PFSK-1 (cell line): ENCODE measurements around the gene ADAMTS10.

Experiments
- FOXP2 ChIP-seq: optimal IDR thresholded peaks from 2 replicates; pipeline ENCODE3; 2011; ENCODE audit warnings: borderline replicate concordance, control low read depth, inconsistent platforms; ENCODE audit not compliant: insufficient read depth; ENCODE audit errors: extremely low read length, extremely low read depth
- POLR2AphosphoS5 ChIP-seq: IDR thresholded peaks from 2 replicates; pipeline ENCODE4 v1.6.1; 2012; ENCODE audit warnings: low read depth, mild to moderate bottlenecking, control low read depth, low read length, moderate library complexity
- SIN3A ChIP-seq: IDR thresholded peaks from 2 replicates; pipeline ENCODE4 v1.6.1; 2012; ENCODE audit warnings: mild to moderate bottlenecking, low read length, moderate library complexity, borderline replicate concordance; ENCODE audit not compliant: insufficient read depth
- TAF1 ChIP-seq: IDR thresholded peaks from 2 replicates; pipeline ENCODE4 v1.6.1; 2012; ENCODE audit warnings: low read length, control low read depth, borderline replicate concordance; ENCODE audit not compliant: insufficient read depth
- TF ChIP-seq, protein P1 (sequence below), 2 experiments: IDR thresholded peaks; 2 replicates each; pipeline versions ENCODE4 v1.6.1 to v1.8.0; 2011 to 2012; ENCODE audit warnings: low read depth in 2 of 2, low read length in 2 of 2, control low read depth in 1 of 2, inconsistent platforms in 1 of 2, mild to moderate bottlenecking in 1 of 2, moderate library complexity in 1 of 2; ENCODE audit not compliant: insufficient read depth in 1 of 2

The ADAMTS10 gene

DNA sequence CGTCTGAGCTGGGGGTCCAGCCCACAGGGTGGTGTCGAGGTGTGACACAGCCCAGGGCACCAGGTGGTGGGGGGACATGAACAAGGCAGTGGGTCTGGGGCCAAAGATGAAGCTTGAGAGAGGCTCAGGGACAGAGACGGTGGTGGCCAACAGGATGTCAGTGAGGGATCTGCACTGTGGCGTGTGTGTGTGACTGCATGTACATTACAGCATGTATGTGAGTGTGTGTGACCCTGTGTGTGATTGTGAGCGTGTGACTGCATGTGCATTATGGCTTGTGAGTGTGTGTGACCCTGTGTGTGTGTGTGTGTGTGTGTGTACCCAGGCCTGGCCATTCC, 1.6 kb downstream of the ADAMTS10 start:
- TF ChIP-seq FOXP2, result no peak
- no peak for TF ChIP-seq POLR2AphosphoS5
- peak; percentile 49; the same call in 1 of the 2 replicates for TF ChIP-seq TAF1
- TF ChIP-seq, protein P1, sequence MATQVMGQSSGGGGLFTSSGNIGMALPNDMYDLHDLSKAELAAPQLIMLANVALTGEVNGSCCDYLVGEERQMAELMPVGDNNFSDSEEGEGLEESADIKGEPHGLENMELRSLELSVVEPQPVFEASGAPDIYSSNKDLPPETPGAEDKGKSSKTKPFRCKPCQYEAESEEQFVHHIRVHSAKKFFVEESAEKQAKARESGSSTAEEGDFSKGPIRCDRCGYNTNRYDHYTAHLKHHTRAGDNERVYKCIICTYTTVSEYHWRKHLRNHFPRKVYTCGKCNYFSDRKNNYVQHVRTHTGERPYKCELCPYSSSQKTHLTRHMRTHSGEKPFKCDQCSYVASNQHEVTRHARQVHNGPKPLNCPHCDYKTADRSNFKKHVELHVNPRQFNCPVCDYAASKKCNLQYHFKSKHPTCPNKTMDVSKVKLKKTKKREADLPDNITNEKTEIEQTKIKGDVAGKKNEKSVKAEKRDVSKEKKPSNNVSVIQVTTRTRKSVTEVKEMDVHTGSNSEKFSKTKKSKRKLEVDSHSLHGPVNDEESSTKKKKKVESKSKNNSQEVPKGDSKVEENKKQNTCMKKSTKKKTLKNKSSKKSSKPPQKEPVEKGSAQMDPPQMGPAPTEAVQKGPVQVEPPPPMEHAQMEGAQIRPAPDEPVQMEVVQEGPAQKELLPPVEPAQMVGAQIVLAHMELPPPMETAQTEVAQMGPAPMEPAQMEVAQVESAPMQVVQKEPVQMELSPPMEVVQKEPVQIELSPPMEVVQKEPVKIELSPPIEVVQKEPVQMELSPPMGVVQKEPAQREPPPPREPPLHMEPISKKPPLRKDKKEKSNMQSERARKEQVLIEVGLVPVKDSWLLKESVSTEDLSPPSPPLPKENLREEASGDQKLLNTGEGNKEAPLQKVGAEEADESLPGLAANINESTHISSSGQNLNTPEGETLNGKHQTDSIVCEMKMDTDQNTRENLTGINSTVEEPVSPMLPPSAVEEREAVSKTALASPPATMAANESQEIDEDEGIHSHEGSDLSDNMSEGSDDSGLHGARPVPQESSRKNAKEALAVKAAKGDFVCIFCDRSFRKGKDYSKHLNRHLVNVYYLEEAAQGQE (IDR thresholded peaks at IDR 0.05; ENCODE audit: insufficient read depth in 1 of 2, low read depth in 2 of 2, low read length in 2 of 2), result no peak
- TF ChIP-seq SIN3A, result no peak

DNA sequence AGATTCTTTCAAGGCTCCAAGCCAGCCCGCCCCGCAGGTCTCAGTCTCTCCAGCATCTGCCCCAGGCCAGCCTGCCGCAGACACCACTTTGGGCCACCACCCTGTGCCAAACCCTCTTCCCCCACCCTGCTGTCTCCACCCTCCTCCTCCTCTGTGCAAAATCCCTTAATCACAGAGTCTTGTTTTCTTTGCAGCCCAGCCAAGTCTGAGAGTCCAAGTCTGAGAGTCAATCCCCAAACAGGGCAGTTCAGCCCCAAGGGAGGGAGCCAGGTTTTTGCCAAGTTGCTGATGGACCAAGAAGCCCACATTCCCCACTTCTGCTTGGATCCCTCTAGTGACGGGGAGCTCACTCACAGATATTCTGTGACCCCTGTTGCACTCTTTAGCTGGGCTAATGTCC, 3.1 kb downstream of the ADAMTS10 start:
- TF ChIP-seq SIN3A (no peak), FOXP2 (no peak), TAF1 (no peak), POLR2AphosphoS5 (no peak)
- TF ChIP-seq, protein P1 (IDR thresholded peaks at IDR 0.05; ENCODE audit: insufficient read depth in 1 of 2, low read depth in 2 of 2, low read length in 2 of 2), result no peak

DNA sequence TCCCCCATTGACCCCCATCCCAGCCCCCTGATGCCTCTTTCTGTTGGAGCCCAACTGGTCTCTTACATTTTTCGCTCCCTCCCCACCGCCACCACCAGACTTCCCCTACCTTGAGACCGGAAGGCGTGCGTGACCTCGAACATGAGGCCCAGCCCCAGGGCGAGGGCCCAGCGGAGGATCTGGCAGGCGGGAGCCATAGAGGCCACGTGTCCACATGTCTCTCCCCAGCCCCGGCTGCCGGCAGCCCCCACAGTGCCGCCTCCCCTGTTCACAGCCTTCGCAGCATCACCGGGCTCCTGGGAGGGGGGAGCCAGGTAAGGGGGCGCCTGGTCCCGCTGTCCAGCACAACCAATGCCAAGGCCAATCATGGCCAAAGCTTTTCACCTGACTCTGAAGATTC, 5.0 kb downstream of the ADAMTS10 start:
- TF ChIP-seq, protein P1 (IDR thresholded peaks at IDR 0.05; ENCODE audit: insufficient read depth in 1 of 2, low read depth in 2 of 2, low read length in 2 of 2), result no peak
- no peak for TF ChIP-seq FOXP2
- TF ChIP-seq TAF1, result no peak
- no peak for TF ChIP-seq POLR2AphosphoS5
- no peak for TF ChIP-seq SIN3A

DNA sequence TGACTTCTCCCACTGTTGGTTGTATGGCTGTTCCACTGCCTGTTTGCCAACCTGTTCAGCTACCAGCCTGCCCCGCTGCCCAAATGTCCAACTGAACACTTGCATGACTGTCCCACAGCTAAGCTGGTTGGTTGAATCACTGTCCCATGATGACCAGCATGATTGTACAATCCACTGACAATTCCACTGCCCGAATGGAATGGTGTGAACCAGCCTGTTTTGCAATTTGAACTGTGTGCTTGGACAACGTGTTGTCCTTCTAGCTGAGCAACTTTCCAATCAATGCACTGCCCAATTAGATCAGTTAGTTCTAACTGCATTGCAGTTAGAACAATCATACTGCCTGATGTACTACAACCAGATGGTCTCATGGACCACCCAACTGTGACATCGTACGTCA, 8.7 kb downstream of the ADAMTS10 start:
- no peak for TF ChIP-seq FOXP2
- TF ChIP-seq SIN3A, result no peak
- TF ChIP-seq, protein P1 (IDR thresholded peaks at IDR 0.05; ENCODE audit: insufficient read depth in 1 of 2, low read depth in 2 of 2, low read length in 2 of 2), result no peak
- TF ChIP-seq TAF1, result no peak
- TF ChIP-seq POLR2AphosphoS5, result no peak

DNA sequence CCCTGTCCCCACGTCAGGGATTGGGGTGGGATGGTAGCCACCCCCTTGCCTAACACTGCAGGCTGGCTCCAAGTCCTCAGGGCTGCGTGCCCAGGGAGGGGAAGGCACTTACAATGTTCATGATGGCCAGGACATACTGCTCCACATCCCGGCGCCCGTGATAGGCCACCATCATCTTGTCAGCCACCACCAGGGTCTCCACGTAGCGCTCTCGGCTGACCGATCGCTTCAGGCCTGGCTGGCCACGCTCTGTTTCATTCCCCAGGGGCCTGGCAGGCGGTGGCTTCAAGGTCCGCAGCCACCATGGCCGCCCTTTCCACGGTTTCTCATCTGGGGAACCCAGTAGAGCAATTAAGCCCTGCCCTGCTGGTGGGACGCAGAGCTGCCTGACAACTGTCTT, 9.7 kb downstream of the ADAMTS10 start:
- TF ChIP-seq FOXP2 (no peak), POLR2AphosphoS5 (no peak), TAF1 (no peak), SIN3A (no peak)
- TF ChIP-seq, protein P1 (IDR thresholded peaks at IDR 0.05; ENCODE audit: insufficient read depth in 1 of 2, low read depth in 2 of 2, low read length in 2 of 2), result no peak
